Chondrocyte (in vitro differentiated cells): ENCODE results near the gene SLC46A1. TPM values are rescaled to one million over a fixed set of nuclear protein-coding genes. Genes with fewer than 3 reads are reported as not detected.

Source experiments
- DNase-seq: peaks from one replicate; pipeline ENCODE4 v3.0.0; 2021; ENCODE audit warnings: mixed read lengths, low spot score
- H3K27ac Mint-ChIP-seq: one replicate; pipeline ENCODE4 v1.8.0; 2021; ENCODE audit warnings: mild to moderate bottlenecking, moderate library complexity, mixed read lengths; ENCODE audit not compliant: unreplicated experiment
- H3K27me3 Mint-ChIP-seq: 2 replicates; pipeline ENCODE4 v1.8.0; 2021; ENCODE audit warnings: low read depth, mixed read lengths
- H3K36me3 Mint-ChIP-seq: 2 replicates; pipeline ENCODE4 v1.8.0; 2021; ENCODE audit warnings: low read depth, mixed read lengths
- H3K4me1 Mint-ChIP-seq: 2 replicates; pipeline ENCODE4 v1.8.0; 2021; ENCODE audit warnings: low read depth, mild to moderate bottlenecking, mixed read lengths
- H3K4me3 Mint-ChIP-seq: one replicate; pipeline ENCODE4 v1.8.0; 2021; ENCODE audit warnings: mild to moderate bottlenecking, moderate library complexity, mixed read lengths; ENCODE audit not compliant: unreplicated experiment
- H3K9me3 Mint-ChIP-seq: 2 replicates; pipeline ENCODE4 v1.8.0; 2021; ENCODE audit warnings: low read depth, mixed read lengths
- total RNA-seq: library from RNA; stranded (reverse); gene quantifications from 3 replicates; pipeline ENCODE4 v1.2.1, GENCODE V29; 2021
- TF ChIP-seq, protein P1 (sequence below): fragments of 200-600 bp; sonication (generic); IDR thresholded peaks from 2 replicates; pipeline ENCODE4 v1.5.0; 2021; ENCODE audit warnings: antibody characterized with exemption, mild to moderate bottlenecking, moderate library complexity

Gene SLC46A1
- total RNA-seq, 1 donor from 2014 or later: 12.7 TPM

DNA sequence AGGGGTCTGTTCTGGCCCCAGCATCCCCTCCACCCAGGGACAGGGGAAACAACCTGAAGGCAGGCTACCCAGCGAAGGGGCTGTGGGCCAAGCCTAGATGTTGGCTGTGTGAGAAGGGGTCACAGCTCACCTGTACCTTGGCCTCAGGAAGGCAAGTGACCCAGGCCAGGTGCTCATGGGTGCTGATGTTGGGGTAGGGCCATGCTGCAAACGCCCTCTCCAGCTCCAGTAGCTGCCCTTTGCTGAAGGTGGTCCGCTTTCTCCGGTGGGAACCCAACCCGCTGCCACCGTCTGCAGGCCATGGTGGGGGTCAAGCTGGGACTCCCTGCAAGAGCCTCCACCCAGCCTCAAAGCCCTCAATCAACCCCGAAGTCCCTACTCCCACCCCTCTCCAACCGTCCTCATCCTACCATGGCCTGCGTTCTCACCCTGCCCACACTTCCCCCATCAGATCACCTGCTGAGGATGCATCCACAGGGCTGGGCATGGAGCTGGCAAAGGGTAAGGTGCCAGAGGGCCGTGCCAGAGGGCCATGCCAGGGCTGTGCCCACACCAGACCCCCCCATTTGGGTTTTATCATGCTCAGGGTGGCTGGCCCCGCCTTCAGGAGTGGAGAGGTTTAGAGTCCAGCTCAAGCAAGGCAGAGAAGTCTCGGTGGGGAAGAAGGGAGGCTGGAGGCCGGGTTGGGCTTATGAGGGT lies 41.2 kb downstream of the SLC46A1 start, which contains the start of gene SEBOX:
SEBOX (minus strand) TSS at position 535 of the 699 bp plus-strand sequence; CDS start at position 487, 48 bp downstream.
- Mint-ChIP-seq H3K27me3 (no peaks in the 10 kb centered on the region), H3K27ac (no peak within 1 kb of the TSS), H3K36me3 (peaks cover 9% of the 10 kb centered on the region), H3K9me3 (no peaks in the 10 kb centered on the region), H3K4me1 (peaks cover 1% of the 10 kb centered on the region), H3K4me3 (no peak within 1 kb of the TSS)
- TF ChIP-seq, protein P1, sequence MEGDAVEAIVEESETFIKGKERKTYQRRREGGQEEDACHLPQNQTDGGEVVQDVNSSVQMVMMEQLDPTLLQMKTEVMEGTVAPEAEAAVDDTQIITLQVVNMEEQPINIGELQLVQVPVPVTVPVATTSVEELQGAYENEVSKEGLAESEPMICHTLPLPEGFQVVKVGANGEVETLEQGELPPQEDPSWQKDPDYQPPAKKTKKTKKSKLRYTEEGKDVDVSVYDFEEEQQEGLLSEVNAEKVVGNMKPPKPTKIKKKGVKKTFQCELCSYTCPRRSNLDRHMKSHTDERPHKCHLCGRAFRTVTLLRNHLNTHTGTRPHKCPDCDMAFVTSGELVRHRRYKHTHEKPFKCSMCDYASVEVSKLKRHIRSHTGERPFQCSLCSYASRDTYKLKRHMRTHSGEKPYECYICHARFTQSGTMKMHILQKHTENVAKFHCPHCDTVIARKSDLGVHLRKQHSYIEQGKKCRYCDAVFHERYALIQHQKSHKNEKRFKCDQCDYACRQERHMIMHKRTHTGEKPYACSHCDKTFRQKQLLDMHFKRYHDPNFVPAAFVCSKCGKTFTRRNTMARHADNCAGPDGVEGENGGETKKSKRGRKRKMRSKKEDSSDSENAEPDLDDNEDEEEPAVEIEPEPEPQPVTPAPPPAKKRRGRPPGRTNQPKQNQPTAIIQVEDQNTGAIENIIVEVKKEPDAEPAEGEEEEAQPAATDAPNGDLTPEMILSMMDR: no peak
- peak; percentile 74 for DNase-seq

DNA sequence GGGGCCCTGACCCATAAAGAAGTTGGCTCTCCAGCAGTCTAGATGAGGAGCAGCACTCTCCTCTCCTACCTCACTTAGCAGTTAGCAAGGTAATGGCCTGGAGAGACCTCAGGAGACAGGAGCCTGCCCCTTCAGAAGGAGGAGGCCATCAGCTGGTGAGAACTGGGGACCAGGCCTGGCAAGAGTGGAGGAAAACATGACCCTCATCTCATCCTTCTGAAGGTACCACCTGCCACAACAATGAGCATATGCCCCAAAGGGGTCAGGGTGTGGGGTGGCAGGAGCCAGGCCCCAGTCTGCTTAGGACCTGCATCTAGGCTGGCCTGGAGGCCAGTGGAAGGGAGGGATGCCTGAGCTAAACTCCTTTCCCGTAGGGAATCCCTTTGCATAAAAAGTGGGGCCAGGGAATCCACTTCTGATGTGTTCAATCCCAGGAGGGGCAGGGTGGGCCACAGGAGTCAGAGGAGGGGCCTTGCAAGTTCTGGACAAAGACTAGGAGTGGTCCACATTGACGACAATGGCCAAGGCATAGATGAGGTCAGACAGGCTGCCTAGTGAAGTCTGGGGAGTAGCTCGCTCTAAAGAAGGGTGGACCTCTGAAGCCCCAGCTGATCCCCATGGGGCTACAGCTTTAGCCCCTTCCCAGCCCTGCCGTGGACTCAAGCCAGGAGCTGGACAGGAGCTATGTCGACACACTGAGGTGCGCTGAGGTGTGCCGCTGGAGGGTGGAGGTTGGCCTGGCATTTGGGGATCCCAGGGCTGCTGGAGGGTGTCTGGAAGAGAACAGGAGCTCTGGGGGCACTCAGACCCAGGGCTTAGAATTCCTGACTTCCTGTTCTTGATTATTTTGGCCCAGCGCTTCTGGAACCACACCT lies 42.0 kb downstream of the SLC46A1 start:
- H3K4me3 Mint-ChIP-seq: no peak overlapping the region
- no peaks in the 10 kb centered on the region for H3K27me3 Mint-ChIP-seq
- H3K4me1 Mint-ChIP-seq: no peaks in the 10 kb centered on the region
- DNase-seq: peak; percentile 72
- H3K9me3 Mint-ChIP-seq: no peaks in the 10 kb centered on the region
- H3K27ac Mint-ChIP-seq: no peak overlapping the region
- peaks cover 9% of the 10 kb centered on the region for H3K36me3 Mint-ChIP-seq
- TF ChIP-seq, protein P1: no peak

- no peak for DNase-seq
- no peaks in the 10 kb centered on the region for H3K27me3 Mint-ChIP-seq
- no peak overlapping the region for H3K4me3 Mint-ChIP-seq
- no peak overlapping the region for H3K27ac Mint-ChIP-seq
- peaks cover 9% of the 10 kb centered on the region for H3K36me3 Mint-ChIP-seq
- TF ChIP-seq, protein P1: no peak
- H3K9me3 Mint-ChIP-seq: no peaks in the 10 kb centered on the region
- peaks cover 4% of the 10 kb centered on the region for H3K4me1 Mint-ChIP-seq
These were observed 42.8 kb downstream of the SLC46A1 start for GRCh38 chr17:28363186-28363585.

- H3K4me3 Mint-ChIP-seq: peak overlapping the region; percentile 92
- no peak for DNase-seq
- H3K4me1 Mint-ChIP-seq: peaks cover 24% of the 10 kb centered on the region
- H3K9me3 Mint-ChIP-seq: no peaks in the 10 kb centered on the region
- peak overlapping the region; percentile 91 for H3K27ac Mint-ChIP-seq
- TF ChIP-seq, protein P1: no peak
- peaks cover 17% of the 10 kb centered on the region for H3K36me3 Mint-ChIP-seq
- H3K27me3 Mint-ChIP-seq: no peaks in the 10 kb centered on the region
These were observed 48.2 kb downstream of the SLC46A1 start for GRCh38 chr17:28357901-28358197.

DNA sequence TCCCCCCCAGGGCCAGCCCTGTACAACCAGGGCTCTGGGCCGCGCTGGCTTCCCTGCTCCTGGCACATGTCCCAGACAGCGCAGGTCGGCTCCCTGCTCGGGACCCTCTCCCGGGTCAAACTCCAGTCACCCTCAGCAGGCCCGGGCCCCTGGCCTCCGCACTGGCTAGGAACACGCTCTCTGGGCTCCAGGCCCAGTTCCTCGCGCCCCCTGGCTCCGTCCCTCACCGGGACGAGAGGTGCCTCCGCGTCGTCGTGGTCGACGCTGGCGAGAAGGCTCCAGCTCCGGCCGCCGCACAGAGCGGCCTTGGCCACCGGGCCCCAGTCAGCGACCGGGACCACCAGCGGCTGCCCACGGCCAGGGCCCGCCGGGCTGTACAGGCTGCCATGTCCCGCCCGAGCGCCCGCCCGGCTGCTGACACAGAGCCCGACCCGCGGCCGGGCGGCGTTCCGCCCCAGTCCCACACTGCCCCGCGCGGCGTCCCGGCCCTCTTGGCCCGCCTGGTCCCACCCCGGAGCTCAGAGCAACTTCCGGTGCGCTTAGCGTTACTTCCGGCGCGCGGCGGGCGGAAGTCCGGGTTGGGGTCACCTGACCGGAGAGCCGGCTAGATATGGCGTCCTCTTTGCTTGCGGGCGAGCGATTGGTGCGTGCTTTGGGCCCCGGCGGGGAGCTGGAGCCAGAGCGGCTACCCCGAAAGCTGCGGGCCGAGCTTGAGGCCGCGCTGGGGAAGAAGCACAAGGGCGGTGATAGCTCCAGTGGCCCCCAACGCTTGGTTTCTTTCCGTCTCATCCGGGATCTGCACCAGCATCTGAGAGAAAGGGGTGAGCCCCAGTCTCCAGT lies 48.7 kb downstream of the SLC46A1 start, which contains the start of gene POLDIP2:
POLDIP2 (minus strand) TSS at position 467 of the 840 bp plus-strand sequence; CDS start at position 388, 79 bp downstream.
- DNase-seq: peak; percentile 98
- Mint-ChIP-seq H3K36me3 (peaks cover 17% of the 10 kb centered on the region), H3K27ac (peak within 1 kb of the TSS; percentile 91), H3K9me3 (no peaks in the 10 kb centered on the region), H3K4me3 (peak within 1 kb of the TSS; percentile 92), H3K27me3 (no peaks in the 10 kb centered on the region), H3K4me1 (peaks cover 24% of the 10 kb centered on the region)
- TF ChIP-seq, protein P1: peak; percentile 52
